ENCODE data around the gene MAIP1. TPM values are rescaled to one million over a fixed set of nuclear protein-coding genes. Genes with fewer than 3 reads are reported as not detected.

MAIP1 gene
- total RNA-seq, 1 donor from 2014 or later: 13.8 TPM

DNA sequence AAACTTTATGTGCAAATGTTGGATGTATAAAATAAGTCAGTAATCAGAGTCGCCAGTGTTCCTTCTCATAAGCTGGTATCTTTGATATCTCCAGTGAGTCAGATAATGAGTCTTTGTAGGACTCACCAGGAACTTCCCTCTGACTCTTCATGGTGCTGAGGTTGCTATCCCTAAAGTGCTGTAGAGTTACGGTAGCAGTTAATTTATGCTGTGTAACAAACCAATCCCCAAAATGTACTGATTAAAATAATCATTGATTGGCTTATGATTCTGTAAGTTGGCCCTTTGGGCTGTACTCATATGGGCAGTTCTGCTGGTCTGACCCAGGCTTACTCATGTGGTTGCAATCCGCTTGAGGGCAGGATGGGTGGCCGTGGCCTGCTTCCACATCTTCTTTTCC is 43.8 kb downstream of the MAIP1 start:
- no peak for DNase-seq (ENCODE audit: extremely low spot score, unreplicated experiment)
- no peaks in the 10 kb centered on the region for H3K36me3 Mint-ChIP-seq (ENCODE audit: unreplicated experiment)
- H3K4me1 Mint-ChIP-seq (ENCODE audit: unreplicated experiment): peaks cover 15% of the 10 kb centered on the region
- H3K9me3 Mint-ChIP-seq (ENCODE audit: unreplicated experiment): no peaks in the 10 kb centered on the region
- TF ChIP-seq, protein P1, sequence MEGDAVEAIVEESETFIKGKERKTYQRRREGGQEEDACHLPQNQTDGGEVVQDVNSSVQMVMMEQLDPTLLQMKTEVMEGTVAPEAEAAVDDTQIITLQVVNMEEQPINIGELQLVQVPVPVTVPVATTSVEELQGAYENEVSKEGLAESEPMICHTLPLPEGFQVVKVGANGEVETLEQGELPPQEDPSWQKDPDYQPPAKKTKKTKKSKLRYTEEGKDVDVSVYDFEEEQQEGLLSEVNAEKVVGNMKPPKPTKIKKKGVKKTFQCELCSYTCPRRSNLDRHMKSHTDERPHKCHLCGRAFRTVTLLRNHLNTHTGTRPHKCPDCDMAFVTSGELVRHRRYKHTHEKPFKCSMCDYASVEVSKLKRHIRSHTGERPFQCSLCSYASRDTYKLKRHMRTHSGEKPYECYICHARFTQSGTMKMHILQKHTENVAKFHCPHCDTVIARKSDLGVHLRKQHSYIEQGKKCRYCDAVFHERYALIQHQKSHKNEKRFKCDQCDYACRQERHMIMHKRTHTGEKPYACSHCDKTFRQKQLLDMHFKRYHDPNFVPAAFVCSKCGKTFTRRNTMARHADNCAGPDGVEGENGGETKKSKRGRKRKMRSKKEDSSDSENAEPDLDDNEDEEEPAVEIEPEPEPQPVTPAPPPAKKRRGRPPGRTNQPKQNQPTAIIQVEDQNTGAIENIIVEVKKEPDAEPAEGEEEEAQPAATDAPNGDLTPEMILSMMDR (IDR thresholded peaks at IDR 0.05): no peak
- H3K27me3 Mint-ChIP-seq (ENCODE audit: unreplicated experiment): no peaks in the 10 kb centered on the region
- H3K27ac Mint-ChIP-seq (ENCODE audit: unreplicated experiment): no peak overlapping the region
- no peak overlapping the region for H3K4me3 Mint-ChIP-seq (ENCODE audit: unreplicated experiment)

DNA sequence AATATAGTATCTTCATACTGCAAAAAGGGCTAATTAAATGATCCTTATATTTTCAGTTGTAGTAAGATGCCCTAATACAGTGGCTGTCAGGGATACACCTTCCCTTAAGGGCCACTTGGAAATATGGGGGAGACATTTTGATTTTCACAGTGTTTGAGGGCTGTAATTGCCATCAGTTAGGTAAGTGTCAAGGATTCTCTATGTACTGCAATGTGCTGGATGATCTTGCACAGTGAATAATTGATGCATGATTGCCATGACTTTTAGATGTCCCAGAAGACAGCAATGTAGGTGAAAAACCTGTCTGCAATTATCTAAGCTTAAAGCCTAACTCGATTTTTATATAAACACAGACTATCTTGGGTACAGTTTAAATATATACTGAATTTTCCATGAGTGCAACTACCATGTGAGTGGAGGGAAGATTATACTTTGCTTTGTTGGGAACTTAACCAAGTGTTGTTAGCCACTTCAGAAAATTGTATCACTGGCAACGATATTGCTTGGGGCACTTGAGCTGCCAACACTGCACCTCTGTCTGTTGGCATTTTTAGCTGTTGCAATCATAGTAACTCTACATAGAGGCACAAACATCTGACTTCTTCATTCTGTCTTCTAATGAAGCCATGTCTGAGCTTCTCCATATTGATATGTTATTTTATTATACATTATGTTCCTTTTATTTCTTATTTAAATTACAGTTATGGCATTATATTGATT is 45.2 kb downstream of the MAIP1 start:
- H3K36me3 Mint-ChIP-seq (ENCODE audit: unreplicated experiment): no peaks in the 10 kb centered on the region
- TF ChIP-seq, protein P1 (IDR thresholded peaks at IDR 0.05): no peak
- DNase-seq (ENCODE audit: extremely low spot score, unreplicated experiment): no peak
- no peak overlapping the region for H3K4me3 Mint-ChIP-seq (ENCODE audit: unreplicated experiment)
- peaks cover 15% of the 10 kb centered on the region for H3K4me1 Mint-ChIP-seq (ENCODE audit: unreplicated experiment)
- H3K27ac Mint-ChIP-seq (ENCODE audit: unreplicated experiment): no peak overlapping the region
- H3K27me3 Mint-ChIP-seq (ENCODE audit: unreplicated experiment): no peaks in the 10 kb centered on the region
- H3K9me3 Mint-ChIP-seq (ENCODE audit: unreplicated experiment): peaks cover 5% of the 10 kb centered on the region

- peaks cover 15% of the 10 kb centered on the region for H3K4me1 Mint-ChIP-seq (ENCODE audit: unreplicated experiment)
- no peaks in the 10 kb centered on the region for H3K27me3 Mint-ChIP-seq (ENCODE audit: unreplicated experiment)
- TF ChIP-seq, protein P1 (IDR thresholded peaks at IDR 0.05): no peak
- no peak overlapping the region for H3K4me3 Mint-ChIP-seq (ENCODE audit: unreplicated experiment)
- no peaks in the 10 kb centered on the region for H3K36me3 Mint-ChIP-seq (ENCODE audit: unreplicated experiment)
- peaks cover 18% of the 10 kb centered on the region for H3K9me3 Mint-ChIP-seq (ENCODE audit: unreplicated experiment)
- no peak for DNase-seq (ENCODE audit: extremely low spot score, unreplicated experiment)
- peak overlapping the region; percentile 70 for H3K27ac Mint-ChIP-seq (ENCODE audit: unreplicated experiment)
These were observed 48.1 kb downstream of the MAIP1 start for GRCh38 chr2:200003444-200003843.

GRCh38 chr2:200005675-200006074 is 50.3 kb downstream of the MAIP1 start:
- H3K27me3 Mint-ChIP-seq (ENCODE audit: unreplicated experiment): no peaks in the 10 kb centered on the region
- TF ChIP-seq, protein P1 (IDR thresholded peaks at IDR 0.05): no peak
- H3K36me3 Mint-ChIP-seq (ENCODE audit: unreplicated experiment): no peaks in the 10 kb centered on the region
- peaks cover 15% of the 10 kb centered on the region for H3K4me1 Mint-ChIP-seq (ENCODE audit: unreplicated experiment)
- no peak overlapping the region for H3K27ac Mint-ChIP-seq (ENCODE audit: unreplicated experiment)
- H3K9me3 Mint-ChIP-seq (ENCODE audit: unreplicated experiment): peaks cover 27% of the 10 kb centered on the region
- H3K4me3 Mint-ChIP-seq (ENCODE audit: unreplicated experiment): no peak overlapping the region
- DNase-seq (ENCODE audit: extremely low spot score, unreplicated experiment): no peak

GRCh38 chr2:200007306-200007705 is 51.9 kb downstream of the MAIP1 start:
- Mint-ChIP-seq H3K27me3 (ENCODE audit: unreplicated experiment) (no peaks in the 10 kb centered on the region), H3K9me3 (ENCODE audit: unreplicated experiment) (peaks cover 32% of the 10 kb centered on the region), H3K4me1 (ENCODE audit: unreplicated experiment) (peaks cover 15% of the 10 kb centered on the region), H3K4me3 (ENCODE audit: unreplicated experiment) (no peak overlapping the region), H3K36me3 (ENCODE audit: unreplicated experiment) (no peaks in the 10 kb centered on the region), H3K27ac (ENCODE audit: unreplicated experiment) (no peak overlapping the region)
- DNase-seq (ENCODE audit: extremely low spot score, unreplicated experiment): no peak
- TF ChIP-seq, protein P1 (IDR thresholded peaks at IDR 0.05): no peak
